ENCODE data around the gene HEATR5B.
"Not testable (repeated sequence)": the region's sequence is repeated elsewhere in the genome, so short reads cannot be mapped to it uniquely, and the experiment has no call there.

The HEATR5B gene

GRCh38 chr2:36936526-36936925 is 147.6 kb downstream of the HEATR5B start:
- DNase-seq (ENCODE audit: low spot score), result not testable (repeated sequence)

- not testable (repeated sequence) for DNase-seq (ENCODE audit: low spot score)
Observed at GRCh38 chr2:36931688-36932087, 152.5 kb downstream of the HEATR5B start.
